ENCODE data around the gene ERVMER34-1.
A peak's percentile ranks its signal among the peaks of the same experiment; 100 is the strongest.

ERVMER34-1 gene

DNA sequence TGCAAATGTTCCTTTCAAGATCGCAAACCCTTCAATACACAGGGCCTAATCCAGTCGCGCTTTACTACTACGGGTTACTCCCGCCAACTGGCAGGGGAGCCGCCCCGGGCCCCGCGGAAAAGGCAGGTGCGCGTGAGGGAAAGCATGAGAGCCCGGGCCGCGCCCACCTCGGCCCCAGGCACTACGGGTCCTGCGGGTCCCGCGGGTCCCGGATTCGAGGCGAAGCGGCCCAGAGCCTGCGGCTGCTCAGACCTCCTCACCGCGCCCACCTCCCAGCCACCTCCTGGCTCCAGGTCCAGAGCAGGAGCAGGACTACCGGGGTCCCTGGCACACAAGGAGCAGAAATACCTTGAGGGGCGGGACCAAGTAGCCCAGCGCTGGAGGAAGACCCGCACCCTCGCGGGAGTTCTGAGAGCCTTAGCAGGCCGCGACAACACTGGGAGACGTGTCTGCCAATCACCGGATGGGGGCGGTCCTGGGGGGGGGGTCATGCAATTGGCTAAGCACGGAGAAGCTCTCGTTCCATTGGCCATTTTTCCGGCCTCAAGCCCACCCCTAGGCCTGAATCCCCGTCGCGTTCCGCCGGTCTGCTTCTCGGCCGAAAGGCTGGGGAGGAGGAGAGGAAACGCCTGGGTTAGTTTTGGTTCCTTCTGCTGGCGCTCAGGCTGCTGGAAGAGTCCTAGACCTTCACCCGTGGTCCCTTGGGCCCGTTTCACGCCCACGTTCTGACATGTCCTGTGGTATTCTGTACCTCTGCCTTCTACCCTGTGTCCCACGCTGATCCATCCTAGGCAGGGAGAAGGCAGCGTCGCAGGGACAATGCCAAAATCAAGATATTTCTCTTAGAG lies 29.0 kb downstream of the ERVMER34-1 start:
- Histone ChIP-seq H3K4me1 (ENCODE audit: control insufficient read depth in 2 of 2, insufficient read depth in 2 of 2, low read length in 2 of 2) (peaks cover 3 to 5% of the 10 kb centered on the region in 2 donors), H3K9ac (ENCODE audit: low read depth in 1 of 2, low read length in 2 of 2) (peak overlapping the region; percentile 84 to 92), H3K27me3 (ENCODE audit: control insufficient read depth in 2 of 2, insufficient read depth in 2 of 2, low read length in 2 of 2) (no peaks in the 10 kb centered on the region), H3K36me3 (ENCODE audit: control insufficient read depth in 2 of 2, insufficient read depth in 2 of 2, low read length in 2 of 2) (peaks cover 0 to 4% of the 10 kb centered on the region in 2 donors), H3K9me3 (ENCODE audit: control insufficient read depth in 2 of 2, low read length in 2 of 2) (no peaks in the 10 kb centered on the region), H3K4me3 (ENCODE audit: low read length in 2 of 2) (peak overlapping the region; percentile 96 to 98), H3K27ac (ENCODE audit: low read depth in 2 of 2, low read length in 2 of 2) (peak overlapping the region; percentile 87 to 88)

DNA sequence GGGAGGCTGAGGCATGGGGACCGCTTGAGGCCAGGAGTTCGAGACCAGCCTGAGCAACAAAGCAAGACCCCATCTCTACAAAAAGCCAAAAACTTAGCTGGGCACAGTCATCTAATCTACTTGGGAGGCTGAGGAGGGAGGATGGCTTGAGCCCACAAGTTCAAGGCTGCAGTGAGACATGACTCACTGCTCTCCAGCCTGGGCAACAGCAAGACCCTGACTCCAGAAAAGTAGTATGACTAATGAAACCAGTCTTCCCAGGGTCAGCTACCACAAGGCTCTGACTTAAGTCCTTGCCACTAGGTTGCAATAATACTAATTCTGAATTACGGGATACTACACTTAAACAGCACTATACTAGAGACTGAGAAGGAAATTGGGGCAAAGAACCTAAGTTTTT lies 33.1 kb downstream of the ERVMER34-1 start:
- Histone ChIP-seq H3K4me1 (ENCODE audit: control insufficient read depth in 2 of 2, insufficient read depth in 2 of 2, low read length in 2 of 2) (peaks cover 12 to 17% of the 10 kb centered on the region in 2 donors), H3K4me3 (ENCODE audit: low read length in 2 of 2) (no peak overlapping the region), H3K36me3 (ENCODE audit: control insufficient read depth in 2 of 2, insufficient read depth in 2 of 2, low read length in 2 of 2) (peaks cover 15 to 18% of the 10 kb centered on the region in 2 donors), H3K27me3 (ENCODE audit: control insufficient read depth in 2 of 2, insufficient read depth in 2 of 2, low read length in 2 of 2) (no peaks in the 10 kb centered on the region), H3K9me3 (ENCODE audit: control insufficient read depth in 2 of 2, low read length in 2 of 2) (no peaks in the 10 kb centered on the region), H3K27ac (ENCODE audit: low read depth in 2 of 2, low read length in 2 of 2) (no peak overlapping the region), H3K9ac (ENCODE audit: low read depth in 1 of 2, low read length in 2 of 2) (no peak overlapping the region)

DNA sequence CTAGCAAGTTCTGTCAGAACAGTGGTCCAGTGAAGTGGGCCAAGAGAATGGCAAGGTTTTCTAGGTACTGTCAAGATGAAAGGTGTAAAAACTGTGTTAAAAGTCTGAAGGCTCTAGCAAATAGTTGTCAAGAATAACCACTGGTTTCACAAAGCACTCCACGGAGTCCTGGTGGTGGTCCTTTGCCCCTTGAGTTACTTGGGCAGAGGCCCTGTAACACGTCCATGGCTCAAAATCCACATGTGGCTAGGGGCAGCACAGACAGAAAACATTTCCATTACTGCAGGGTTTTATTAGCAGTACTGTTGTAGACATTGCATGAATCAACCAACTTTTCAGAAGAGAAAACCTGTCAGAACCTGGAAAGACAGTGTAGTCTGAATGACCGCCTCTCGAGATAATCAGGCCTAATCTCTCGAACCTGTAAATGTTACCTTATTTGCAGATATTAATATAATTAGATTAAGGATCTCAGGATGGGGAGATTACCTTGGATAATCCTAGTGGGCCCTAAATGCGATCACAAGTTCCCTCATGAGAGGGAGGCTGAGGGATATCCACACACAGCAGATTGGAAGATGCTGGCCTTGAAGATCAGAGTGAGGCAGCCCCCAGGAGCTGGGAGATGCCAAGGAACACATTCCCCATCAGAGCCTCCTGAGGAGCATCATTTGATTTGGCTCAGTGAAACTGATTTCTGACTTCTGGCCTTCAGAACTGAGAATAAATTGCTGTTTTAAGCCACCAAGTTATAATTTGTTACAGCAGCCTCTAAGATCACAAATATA lies 34.7 kb downstream of the ERVMER34-1 start:
- Histone ChIP-seq H3K4me1 (ENCODE audit: control insufficient read depth in 2 of 2, insufficient read depth in 2 of 2, low read length in 2 of 2) (peaks cover 14 to 15% of the 10 kb centered on the region in 2 donors), H3K4me3 (ENCODE audit: low read length in 2 of 2) (no peak overlapping the region), H3K27ac (ENCODE audit: low read depth in 2 of 2, low read length in 2 of 2) (no peak overlapping the region), H3K27me3 (ENCODE audit: control insufficient read depth in 2 of 2, insufficient read depth in 2 of 2, low read length in 2 of 2) (no peaks in the 10 kb centered on the region), H3K9ac (ENCODE audit: low read depth in 1 of 2, low read length in 2 of 2) (no peak overlapping the region), H3K36me3 (ENCODE audit: control insufficient read depth in 2 of 2, insufficient read depth in 2 of 2, low read length in 2 of 2) (peaks cover 15 to 18% of the 10 kb centered on the region in 2 donors), H3K9me3 (ENCODE audit: control insufficient read depth in 2 of 2, low read length in 2 of 2) (no peaks in the 10 kb centered on the region)

DNA sequence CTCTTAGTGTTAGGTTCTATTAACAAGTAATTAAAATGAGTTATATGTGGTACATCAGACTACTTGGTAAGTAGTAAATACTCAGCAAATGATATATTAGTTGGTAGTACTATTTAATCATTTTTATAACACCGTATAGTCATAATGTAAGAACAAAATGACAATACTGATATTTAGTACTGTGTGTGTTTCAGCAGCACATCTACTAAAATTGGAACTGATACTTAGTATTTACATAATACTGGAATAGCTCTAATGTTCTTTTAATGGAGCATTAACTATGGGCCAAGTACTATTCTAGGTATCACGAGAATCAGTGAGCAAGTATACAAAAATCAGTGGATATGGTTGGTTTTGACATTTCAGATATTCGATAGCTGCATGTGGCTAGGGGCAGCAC lies 35.3 kb downstream of the ERVMER34-1 start:
- H3K36me3 ChIP-seq (ENCODE audit: control insufficient read depth in 2 of 2, insufficient read depth in 2 of 2, low read length in 2 of 2), result peaks cover 15 to 18% of the 10 kb centered on the region in 2 donors
- H3K4me3 ChIP-seq (ENCODE audit: low read length in 2 of 2), result no peak overlapping the region
- no peaks in the 10 kb centered on the region for H3K9me3 ChIP-seq (ENCODE audit: control insufficient read depth in 2 of 2, low read length in 2 of 2)
- peaks cover 14 to 15% of the 10 kb centered on the region in 2 donors for H3K4me1 ChIP-seq (ENCODE audit: control insufficient read depth in 2 of 2, insufficient read depth in 2 of 2, low read length in 2 of 2)
- H3K27me3 ChIP-seq (ENCODE audit: control insufficient read depth in 2 of 2, insufficient read depth in 2 of 2, low read length in 2 of 2), result no peaks in the 10 kb centered on the region
- H3K9ac ChIP-seq (ENCODE audit: low read depth in 1 of 2, low read length in 2 of 2), result no peak overlapping the region
- no peak overlapping the region for H3K27ac ChIP-seq (ENCODE audit: low read depth in 2 of 2, low read length in 2 of 2)

DNA sequence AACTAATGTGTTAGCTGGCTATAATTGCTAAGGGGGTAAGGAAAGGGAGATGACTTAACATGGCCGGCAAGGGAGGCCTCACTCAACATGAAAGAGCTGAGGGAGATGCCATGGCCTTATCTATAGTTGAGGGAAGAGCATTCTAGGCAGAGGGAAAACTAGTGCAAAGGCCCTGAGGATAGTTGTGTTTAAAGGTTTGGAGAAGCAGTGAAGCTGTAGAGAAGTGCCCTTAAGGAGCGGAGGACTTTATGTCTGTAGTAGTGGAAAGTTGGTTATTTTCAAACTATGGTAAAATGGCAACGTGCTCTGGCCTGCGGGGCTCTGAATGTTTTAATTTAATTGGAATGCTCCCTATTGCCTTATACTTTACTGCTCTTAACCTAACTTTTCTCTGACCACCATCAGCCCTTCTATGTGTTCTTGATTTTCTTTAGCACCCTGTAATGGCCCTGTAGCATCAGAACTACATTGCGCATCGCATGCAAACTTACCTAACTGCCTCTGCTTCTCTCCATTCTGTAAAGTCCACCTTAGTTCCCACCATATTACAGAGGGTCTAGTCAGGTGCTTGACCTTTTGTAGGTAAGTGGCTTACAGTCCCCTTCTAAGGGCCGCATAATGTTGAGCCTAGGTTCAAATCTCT lies 35.8 kb downstream of the ERVMER34-1 start:
- peaks cover 15 to 18% of the 10 kb centered on the region in 2 donors for H3K36me3 ChIP-seq (ENCODE audit: control insufficient read depth in 2 of 2, insufficient read depth in 2 of 2, low read length in 2 of 2)
- peaks cover 14 to 15% of the 10 kb centered on the region in 2 donors for H3K4me1 ChIP-seq (ENCODE audit: control insufficient read depth in 2 of 2, insufficient read depth in 2 of 2, low read length in 2 of 2)
- no peak overlapping the region for H3K9ac ChIP-seq (ENCODE audit: low read depth in 1 of 2, low read length in 2 of 2)
- no peaks in the 10 kb centered on the region for H3K9me3 ChIP-seq (ENCODE audit: control insufficient read depth in 2 of 2, low read length in 2 of 2)
- H3K27ac ChIP-seq (ENCODE audit: low read depth in 2 of 2, low read length in 2 of 2), result no peak overlapping the region
- H3K27me3 ChIP-seq (ENCODE audit: control insufficient read depth in 2 of 2, insufficient read depth in 2 of 2, low read length in 2 of 2), result no peaks in the 10 kb centered on the region
- no peak overlapping the region for H3K4me3 ChIP-seq (ENCODE audit: low read length in 2 of 2)

DNA sequence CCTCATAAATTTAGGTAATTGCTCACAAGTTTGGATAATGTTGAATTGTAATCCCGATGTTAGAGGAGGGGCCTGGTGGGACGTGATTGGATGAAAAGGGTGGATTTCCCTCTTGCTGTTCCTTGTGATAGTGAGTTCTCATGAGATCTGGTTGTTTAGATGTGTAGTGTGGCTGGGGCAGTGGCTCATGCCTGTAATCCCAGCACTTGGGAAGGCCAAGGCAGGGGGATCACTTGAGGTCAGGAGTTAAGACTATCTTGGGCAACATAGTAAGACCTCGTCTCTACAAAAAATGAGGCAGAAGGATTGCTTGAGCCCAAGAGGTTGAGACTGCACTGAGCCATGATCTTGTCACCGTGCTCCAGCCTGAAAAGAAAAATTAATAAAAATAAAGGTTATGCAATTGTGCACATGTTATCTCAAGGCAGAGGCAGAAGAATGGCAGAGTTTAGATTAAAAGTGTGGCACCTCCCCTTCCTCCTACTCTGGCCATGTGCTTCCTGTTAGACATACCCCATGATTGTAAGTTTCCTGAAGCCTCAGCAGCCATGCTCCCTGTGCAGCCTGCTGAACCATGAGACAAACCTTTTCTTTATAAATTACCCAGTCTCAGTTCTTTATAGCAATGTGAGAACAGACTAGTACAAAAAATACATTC lies 36.5 kb downstream of the ERVMER34-1 start:
- Histone ChIP-seq H3K27me3 (ENCODE audit: control insufficient read depth in 2 of 2, insufficient read depth in 2 of 2, low read length in 2 of 2) (no peaks in the 10 kb centered on the region), H3K27ac (ENCODE audit: low read depth in 2 of 2, low read length in 2 of 2) (no peak overlapping the region), H3K9ac (ENCODE audit: low read depth in 1 of 2, low read length in 2 of 2) (no peak overlapping the region), H3K36me3 (ENCODE audit: control insufficient read depth in 2 of 2, insufficient read depth in 2 of 2, low read length in 2 of 2) (peaks cover 15% of the 10 kb centered on the region in 2 donors), H3K9me3 (ENCODE audit: control insufficient read depth in 2 of 2, low read length in 2 of 2) (no peaks in the 10 kb centered on the region), H3K4me1 (ENCODE audit: control insufficient read depth in 2 of 2, insufficient read depth in 2 of 2, low read length in 2 of 2) (peaks cover 14 to 15% of the 10 kb centered on the region in 2 donors), H3K4me3 (ENCODE audit: low read length in 2 of 2) (no peak overlapping the region)

DNA sequence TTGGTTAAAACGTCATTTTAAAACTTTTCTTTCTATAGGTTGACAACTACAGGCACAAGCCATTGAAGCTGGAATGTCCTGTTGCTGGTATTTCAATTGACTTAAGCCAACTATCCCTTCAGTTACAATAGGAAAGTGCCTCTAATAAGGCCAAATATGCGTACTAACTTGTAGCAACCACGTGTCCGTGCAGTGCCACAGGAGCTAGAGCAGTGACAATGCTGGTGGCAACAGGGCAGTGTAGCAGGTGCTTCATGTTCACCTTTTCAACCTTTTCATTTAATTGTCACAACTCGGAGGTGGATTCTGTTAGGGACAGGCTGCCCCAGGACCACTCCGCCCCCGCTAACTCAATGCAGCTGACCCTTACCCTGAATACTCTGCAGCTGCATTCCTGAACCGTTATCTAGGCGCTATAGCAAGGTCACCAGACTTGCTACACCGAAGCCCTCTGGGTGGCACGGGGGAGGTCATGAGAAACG lies 37.7 kb downstream of the ERVMER34-1 start:
- Histone ChIP-seq H3K9ac (ENCODE audit: low read depth in 1 of 2, low read length in 2 of 2) (peak overlapping the region; percentile 76 to 93), H3K4me3 (ENCODE audit: low read length in 2 of 2) (peak overlapping the region; percentile 81 to 82), H3K27ac (ENCODE audit: low read depth in 2 of 2, low read length in 2 of 2) (peak overlapping the region in 1 of 2 donors; percentile 96), H3K36me3 (ENCODE audit: control insufficient read depth in 2 of 2, insufficient read depth in 2 of 2, low read length in 2 of 2) (peaks cover 15% of the 10 kb centered on the region in 2 donors), H3K9me3 (ENCODE audit: control insufficient read depth in 2 of 2, low read length in 2 of 2) (no peaks in the 10 kb centered on the region), H3K27me3 (ENCODE audit: control insufficient read depth in 2 of 2, insufficient read depth in 2 of 2, low read length in 2 of 2) (no peaks in the 10 kb centered on the region), H3K4me1 (ENCODE audit: control insufficient read depth in 2 of 2, insufficient read depth in 2 of 2, low read length in 2 of 2) (peaks cover 14 to 15% of the 10 kb centered on the region in 2 donors)

DNA sequence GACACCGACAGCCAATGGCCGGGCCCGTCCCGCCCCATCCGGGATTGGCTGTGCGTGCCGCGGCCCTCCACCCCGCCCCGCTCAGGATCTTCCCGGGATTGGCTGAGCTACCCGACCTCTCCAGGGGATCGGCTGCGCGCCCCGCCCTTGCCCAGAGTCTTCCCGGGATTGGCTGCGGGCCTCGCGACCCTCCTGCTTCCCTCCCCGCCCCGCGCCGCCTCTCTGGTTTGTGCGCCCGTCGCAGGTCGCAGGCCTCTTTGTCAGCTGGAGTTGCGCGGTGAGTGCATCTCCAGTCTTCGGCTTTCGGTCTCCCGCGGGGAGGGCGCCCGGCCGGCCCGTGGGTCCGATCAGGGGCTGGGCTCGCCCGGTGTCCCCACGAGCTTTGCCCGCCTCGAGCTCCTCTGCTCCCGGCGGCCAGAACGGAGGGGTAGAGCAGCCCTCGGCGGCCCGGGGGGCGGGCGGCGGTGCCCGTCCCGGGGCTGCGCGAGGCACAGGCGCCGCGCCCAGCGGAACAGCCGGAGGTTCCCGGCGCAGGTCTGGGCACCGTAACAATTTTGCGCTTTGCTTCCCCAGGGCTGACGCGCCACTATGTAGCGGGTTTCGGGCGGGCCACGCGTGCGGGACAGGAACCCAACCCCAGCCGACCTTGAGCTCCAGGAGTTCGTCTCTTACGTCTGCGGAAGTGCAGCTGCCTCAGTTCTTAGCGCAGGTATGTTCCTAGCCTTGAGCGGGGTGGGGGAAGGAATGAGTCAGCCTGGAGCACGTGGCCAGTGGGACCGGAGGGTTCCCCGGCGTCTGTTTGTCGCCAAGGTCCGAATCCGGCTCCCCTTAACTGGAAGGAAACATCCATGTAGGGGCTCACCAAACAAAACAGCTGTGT lies 38.7 kb downstream of the ERVMER34-1 start:
- Histone ChIP-seq H3K9me3 (ENCODE audit: control insufficient read depth in 2 of 2, low read length in 2 of 2) (no peaks in the 10 kb centered on the region), H3K27ac (ENCODE audit: low read depth in 2 of 2, low read length in 2 of 2) (peak overlapping the region; percentile 94 to 96), H3K4me3 (ENCODE audit: low read length in 2 of 2) (peak overlapping the region; percentile 81 to 82), H3K36me3 (ENCODE audit: control insufficient read depth in 2 of 2, insufficient read depth in 2 of 2, low read length in 2 of 2) (peaks cover 15% of the 10 kb centered on the region in 2 donors), H3K9ac (ENCODE audit: low read depth in 1 of 2, low read length in 2 of 2) (peak overlapping the region; percentile 76 to 93), H3K27me3 (ENCODE audit: control insufficient read depth in 2 of 2, insufficient read depth in 2 of 2, low read length in 2 of 2) (no peaks in the 10 kb centered on the region), H3K4me1 (ENCODE audit: control insufficient read depth in 2 of 2, insufficient read depth in 2 of 2, low read length in 2 of 2) (peaks cover 14 to 15% of the 10 kb centered on the region in 2 donors)

DNA sequence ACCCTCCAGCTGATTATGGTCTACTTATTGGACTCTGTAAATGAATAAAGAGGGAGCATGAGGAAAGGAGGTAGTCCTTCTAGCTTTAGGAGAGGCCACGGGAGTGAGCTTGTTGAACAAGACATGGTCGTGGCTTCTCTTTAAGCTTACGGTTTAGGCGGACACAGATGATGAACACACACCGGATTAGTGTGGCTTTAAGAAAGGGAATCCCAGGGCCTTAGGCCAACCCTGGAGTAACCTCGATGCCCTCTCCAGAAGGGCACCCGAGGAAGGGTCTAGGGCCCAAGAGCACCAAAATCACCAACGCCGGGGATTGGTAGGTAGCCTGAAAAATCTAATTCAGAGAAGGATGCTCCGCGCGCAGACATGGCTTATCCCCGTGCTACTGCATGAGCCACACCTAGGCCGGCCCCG lies 39.4 kb downstream of the ERVMER34-1 start:
- H3K4me1 ChIP-seq (ENCODE audit: control insufficient read depth in 2 of 2, insufficient read depth in 2 of 2, low read length in 2 of 2), result peaks cover 14 to 15% of the 10 kb centered on the region in 2 donors
- peak overlapping the region in 1 of 2 donors; percentile 13 for H3K27ac ChIP-seq (ENCODE audit: low read depth in 2 of 2, low read length in 2 of 2)
- H3K27me3 ChIP-seq (ENCODE audit: control insufficient read depth in 2 of 2, insufficient read depth in 2 of 2, low read length in 2 of 2), result no peaks in the 10 kb centered on the region
- peaks cover 14 to 15% of the 10 kb centered on the region in 2 donors for H3K36me3 ChIP-seq (ENCODE audit: control insufficient read depth in 2 of 2, insufficient read depth in 2 of 2, low read length in 2 of 2)
- H3K4me3 ChIP-seq (ENCODE audit: low read length in 2 of 2), result peak overlapping the region in 1 of 2 donors; percentile 55
- H3K9ac ChIP-seq (ENCODE audit: low read depth in 1 of 2, low read length in 2 of 2), result no peak overlapping the region
- no peaks in the 10 kb centered on the region for H3K9me3 ChIP-seq (ENCODE audit: control insufficient read depth in 2 of 2, low read length in 2 of 2)
